Stimulated activated CD4-positive, alpha-beta T cell treated with anti-CD3 and anti-CD28 coated beads, Interleukin-15, amount 100 ng/mL, for 24 hours (primary cell): ENCODE results near the gene STRN3.
"Not testable (repeated sequence)": the region's sequence is repeated elsewhere in the genome, so short reads cannot be mapped to it uniquely, and the experiment has no call there.

Experiments
- DNase-seq: peaks from one replicate; pipeline ENCODE4 v3.0.0-alpha.2; 2020

Gene STRN3

GRCh38 chr14:30967364-30968098 is 58.6 kb downstream of the STRN3 start:
- not testable (repeated sequence) for DNase-seq

GRCh38 chr14:30966415-30967363 is 59.5 kb downstream of the STRN3 start:
- DNase-seq = no peak

- DNase-seq = not testable (repeated sequence)
Measured at GRCh38 chr14:30965861-30966260, 60.3 kb downstream of the STRN3 start.

GRCh38 chr14:30962537-30962936 is 63.6 kb downstream of the STRN3 start:
- DNase-seq = not testable (repeated sequence)

- DNase-seq = no peak
Measured at GRCh38 chr14:30961330-30961729, 64.8 kb downstream of the STRN3 start.

GRCh38 chr14:30960216-30960615 is 66.0 kb downstream of the STRN3 start:
- DNase-seq = no peak

- DNase-seq = no peak
Measured at GRCh38 chr14:30958555-30959407, 67.4 kb downstream of the STRN3 start.

GRCh38 chr14:30957813-30958370 is 68.3 kb downstream of the STRN3 start:
- DNase-seq = no peak

- no peak for DNase-seq
Measured at GRCh38 chr14:30949651-30950050, 76.5 kb downstream of the STRN3 start.

GRCh38 chr14:30943694-30944093 is 82.5 kb downstream of the STRN3 start:
- DNase-seq = no peak

GRCh38 chr14:30940886-30941285 is 85.3 kb downstream of the STRN3 start:
- DNase-seq = no peak

- no peak for DNase-seq
Measured at GRCh38 chr14:30938617-30939016, 87.6 kb downstream of the STRN3 start.

- DNase-seq = no peak
Measured at GRCh38 chr14:30935445-30935844, 90.7 kb downstream of the STRN3 start.

GRCh38 chr14:30933937-30934336 is 92.2 kb downstream of the STRN3 start:
- DNase-seq = not testable (repeated sequence)

GRCh38 chr14:30928462-30928861 is 97.7 kb downstream of the STRN3 start:
- no peak for DNase-seq

GRCh38 chr14:30925254-30925653 is 100.9 kb downstream of the STRN3 start:
- DNase-seq = no peak

GRCh38 chr14:30921788-30922187 is 104.4 kb downstream of the STRN3 start:
- DNase-seq = no peak

GRCh38 chr14:30921305-30921704 is 104.9 kb downstream of the STRN3 start:
- no peak for DNase-seq

- DNase-seq = no peak
Measured at GRCh38 chr14:30915596-30915995, 110.6 kb downstream of the STRN3 start.

GRCh38 chr14:30914812-30915211 is 111.4 kb downstream of the STRN3 start:
- no peak for DNase-seq

- DNase-seq = no peak
Measured at GRCh38 chr14:30908826-30909225, 117.4 kb downstream of the STRN3 start.

- no peak for DNase-seq
Measured at GRCh38 chr14:30907659-30908057, 118.5 kb downstream of the STRN3 start.
